Transverse colon (tissue), 4 donors: ENCODE measurements around the gene KLHL22. TPM values are rescaled to one million over a fixed set of nuclear protein-coding genes. Genes with fewer than 3 reads are reported as not detected.
A peak's percentile ranks its signal among the peaks of the same experiment; 100 is the strongest.

ENCODE experiments used
- DNase-seq: peaks from one replicate; pipeline ENCODE4 v3.0.0-alpha.2; 2019
- H3K27ac ChIP-seq, 4 donors: fragments of 200-600 bp; sonication (generic); 2 replicates each; pipeline ENCODE4 v1.5.1; 2016 to 2018; ENCODE audit warnings: inconsistent platforms in 4 of 4
- H3K27me3 ChIP-seq: fragments of 200-600 bp; sonication (generic); 2 replicates; pipeline ENCODE4 v1.5.1; 2017; ENCODE audit warnings: inconsistent platforms
- H3K36me3 ChIP-seq, 4 donors: fragments of 200-600 bp; sonication (generic); 2 replicates each; pipeline ENCODE4 v1.5.1; 2017 to 2019; ENCODE audit warnings: inconsistent platforms in 4 of 4
- H3K4me1 ChIP-seq, 4 donors: fragments of 200-600 bp; sonication (generic); 2 replicates each; pipeline ENCODE4 v1.5.1; 2017 to 2020; ENCODE audit warnings: inconsistent platforms in 4 of 4
- H3K4me3 ChIP-seq, 4 donors: fragments of 200-600 bp; sonication (generic); 1 replicate in 1 of 4; 2 replicates in 3 of 4; pipeline versions ENCODE4 v1.5.1 to v1.6.1; 2017 to 2019; ENCODE audit warnings: inconsistent platforms in 4 of 4
- H3K9me3 ChIP-seq, 2 donors: fragments of 200-600 bp; sonication (generic); 2 replicates each; pipeline ENCODE4 v1.5.1; 2017 to 2019; ENCODE audit warnings: inconsistent platforms in 2 of 2
- EP300 ChIP-seq: sonication (generic); formaldehyde crosslinking; IDR thresholded peaks from one replicate; pipeline ENCODE4 v1.6.1; 2017; ENCODE audit warnings: antibody characterized with exemption, low read depth
- POLR2A ChIP-seq: fragments of 450-650 bp; IDR thresholded peaks from one replicate; pipeline ENCODE4 v1.6.1; 2016; ENCODE audit warnings: antibody characterized with exemption, mild to moderate bottlenecking, moderate library complexity
- POLR2AphosphoS5 ChIP-seq, 3 donors: sonication (generic); formaldehyde crosslinking; IDR thresholded peaks; one replicate each; pipeline ENCODE4 v1.6.1; 2016; ENCODE audit warnings: antibody characterized with exemption in 3 of 3
- WGBS, 2 donors: methylation state at CpG; one replicate each; pipeline ENCODE4 v1.1.5; 2018; ENCODE audit warnings: low coverage in 1 of 2; 5-methylcytosine and 5-hydroxymethylcytosine counted together
- in situ Hi-C, 4 donors: fragments of 200-750 bp; cut with MboI; loops; one replicate each; pipeline versions ENCODE4 v1.15.0 to v1.15.1; 2017; ENCODE audit warnings: low sequenced_read_pairs in 3 of 4, low pct_ligation_motif_present in 1 of 4, low pct_unique_long_range_greater_than_20kb in 1 of 4
- intact Hi-C: fragments of 100-400 bp; cut with DNase I; formaldehyde crosslinking; loops from one replicate; pipeline ENCODE4 v1.15.1; 2023; ENCODE audit warnings: low total_unique reads
- total RNA-seq, 4 donors: library from RNA; depleted of rRNA; stranded (reverse); fragments of >200 nt; gene quantifications; one replicate each; pipeline ENCODE4 v1.1.0, GENCODE V29; 2016
- TF ChIP-seq, protein P1 (sequence below), 5 experiments: fragments of 200-600 bp in 3 of 5; fragments of 450-650 bp in 2 of 5; sonication (generic) in 3 of 5; IDR thresholded peaks; 1 replicate in 2 of 5; 2 replicates in 3 of 5; pipeline ENCODE4 v1.5.1; 2016 to 2017; ENCODE audit warnings: antibody characterized with exemption in 5 of 5, inconsistent platforms in 3 of 5, mild to moderate bottlenecking in 2 of 5, moderate library complexity in 1 of 5

Gene KLHL22
- total RNA-seq, 4 donors from 2014 or later = 12.7 to 75.9 (median 16.9) TPM

DNA sequence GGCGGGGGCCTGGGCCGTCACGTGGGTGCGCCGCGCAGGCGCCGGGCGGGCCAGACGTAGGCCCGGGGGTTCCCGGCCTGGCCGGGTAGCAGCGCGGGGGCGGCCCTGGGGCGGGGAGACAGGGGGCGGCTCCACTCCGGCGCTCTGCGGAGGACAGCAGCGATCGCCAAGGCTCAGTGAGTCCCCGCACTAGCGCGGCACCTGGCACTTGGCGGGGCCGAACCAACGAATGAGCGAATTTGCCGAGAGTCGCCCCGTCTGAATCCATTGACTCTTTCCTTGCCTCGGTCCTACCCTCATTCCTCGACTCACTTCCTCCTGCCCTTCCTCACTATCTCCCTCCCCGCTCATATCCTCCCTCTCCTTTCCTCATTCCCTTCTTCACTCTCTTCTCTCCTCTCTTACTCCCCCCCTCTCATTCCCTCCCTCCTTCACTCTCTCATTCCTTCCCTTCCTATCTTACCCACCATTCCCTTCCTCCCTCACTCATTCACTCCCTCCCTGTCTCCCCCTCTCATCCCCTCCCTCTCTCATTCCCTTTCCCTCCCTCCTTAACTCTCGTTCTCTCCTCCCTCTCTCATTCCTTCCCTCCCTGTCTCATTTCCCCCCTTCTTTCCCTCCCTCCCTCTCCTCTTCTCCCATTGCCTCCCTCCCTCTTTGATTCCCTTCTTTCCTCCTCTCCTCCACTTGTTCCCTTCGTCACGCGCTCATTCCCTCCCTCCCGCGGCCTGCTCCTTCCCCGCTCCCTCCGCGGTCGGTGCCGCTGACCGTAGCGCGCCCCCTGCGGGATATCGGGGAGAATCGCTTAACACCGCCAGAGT lies 476 bp upstream of the KLHL22 start:
- peak overlapping the region; percentile 96 to 98 (median 97) for H3K27ac ChIP-seq
- H3K4me3 ChIP-seq = peak overlapping the region; percentile 61 to 71 (median 67)
- 0 to 4% methylated on average over 10 to 43 of the region's 54 CpGs for WGBS, 2 donors
- no peaks in the 10 kb centered on the region for H3K9me3 ChIP-seq
- intact Hi-C loops = loop anchor here (2.0 kb wide), 1 partner anchor 77 kb away; no protein-coding TSS in a partner anchor
- in situ Hi-C loops = no loop called here
- TF ChIP-seq POLR2A (peak; percentile 87), POLR2AphosphoS5 (IDR thresholded peaks at IDR 0.05) (peak; percentile 76 to 90 (median 85)), EP300 (no peak)
- TF ChIP-seq, protein P1, sequence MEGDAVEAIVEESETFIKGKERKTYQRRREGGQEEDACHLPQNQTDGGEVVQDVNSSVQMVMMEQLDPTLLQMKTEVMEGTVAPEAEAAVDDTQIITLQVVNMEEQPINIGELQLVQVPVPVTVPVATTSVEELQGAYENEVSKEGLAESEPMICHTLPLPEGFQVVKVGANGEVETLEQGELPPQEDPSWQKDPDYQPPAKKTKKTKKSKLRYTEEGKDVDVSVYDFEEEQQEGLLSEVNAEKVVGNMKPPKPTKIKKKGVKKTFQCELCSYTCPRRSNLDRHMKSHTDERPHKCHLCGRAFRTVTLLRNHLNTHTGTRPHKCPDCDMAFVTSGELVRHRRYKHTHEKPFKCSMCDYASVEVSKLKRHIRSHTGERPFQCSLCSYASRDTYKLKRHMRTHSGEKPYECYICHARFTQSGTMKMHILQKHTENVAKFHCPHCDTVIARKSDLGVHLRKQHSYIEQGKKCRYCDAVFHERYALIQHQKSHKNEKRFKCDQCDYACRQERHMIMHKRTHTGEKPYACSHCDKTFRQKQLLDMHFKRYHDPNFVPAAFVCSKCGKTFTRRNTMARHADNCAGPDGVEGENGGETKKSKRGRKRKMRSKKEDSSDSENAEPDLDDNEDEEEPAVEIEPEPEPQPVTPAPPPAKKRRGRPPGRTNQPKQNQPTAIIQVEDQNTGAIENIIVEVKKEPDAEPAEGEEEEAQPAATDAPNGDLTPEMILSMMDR (IDR thresholded peaks at IDR 0.05) = peak; percentile 85 to 95 (median 88)
- H3K27me3 ChIP-seq = no peaks in the 10 kb centered on the region
- peaks cover 0 to under 1% (median 0%) of the 10 kb centered on the region in 4 donors for H3K36me3 ChIP-seq
- peak; percentile 94 for DNase-seq
- peaks cover 6 to 41% (median 24%) of the 10 kb centered on the region in 4 donors for H3K4me1 ChIP-seq

DNA sequence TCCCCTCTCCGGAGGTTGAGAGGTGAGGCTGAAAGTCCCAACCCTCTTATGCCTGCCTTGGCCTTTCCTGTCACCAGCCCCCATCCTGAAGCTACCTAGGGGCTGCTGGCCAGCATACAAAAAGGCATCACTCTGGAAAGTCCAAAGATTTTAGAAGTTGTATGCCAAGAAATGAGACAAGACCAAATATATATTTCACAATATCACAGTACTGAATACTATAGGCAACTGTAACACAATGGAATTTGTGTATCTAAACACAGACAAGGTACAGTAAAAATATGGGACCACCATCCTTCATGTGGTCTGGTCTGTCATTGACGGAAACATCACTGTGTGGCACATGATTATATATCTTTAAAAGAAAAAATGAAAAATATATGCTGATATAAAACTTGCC lies 4.2 kb downstream of the KLHL22 start:
- Histone ChIP-seq H3K36me3 (no peaks in the 10 kb centered on the region), H3K27ac (no peak overlapping the region), H3K9me3 (no peaks in the 10 kb centered on the region), H3K4me1 (peaks cover 6 to 18% (median 9%) of the 10 kb centered on the region in 4 donors), H3K27me3 (no peaks in the 10 kb centered on the region), H3K4me3 (no peak overlapping the region)
- in situ Hi-C loops = no loop called here
- WGBS, 2 donors = 98% methylated on average over 2 of the region's 2 CpGs; no CpG with 5 or more reads in 1 of the 2 donors
- TF ChIP-seq POLR2AphosphoS5 (IDR thresholded peaks at IDR 0.05) = no peak
- TF ChIP-seq, protein P1 (IDR thresholded peaks at IDR 0.05) = no peak
- no peak for TF ChIP-seq EP300
- DNase-seq = no peak
- intact Hi-C loops = no loop called here

DNA sequence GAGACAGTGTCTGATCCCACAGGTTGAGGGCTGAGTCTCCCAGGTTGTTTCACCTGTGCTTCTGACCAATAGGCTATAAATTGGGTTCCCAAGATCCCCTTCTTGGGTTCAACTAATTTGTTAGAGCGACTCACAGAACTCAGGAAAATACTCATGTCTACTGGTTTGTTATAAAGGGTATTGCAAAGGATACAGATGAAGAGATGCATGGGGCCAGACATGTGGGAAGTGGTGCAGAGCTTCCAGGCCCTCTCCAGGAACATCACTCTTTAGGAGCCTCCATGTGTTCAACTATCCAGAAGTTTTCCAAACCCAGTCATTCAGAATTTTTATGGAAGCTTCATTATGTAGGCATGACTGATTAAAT lies 4.7 kb downstream of the KLHL22 start:
- in situ Hi-C loops (no loop called here), intact Hi-C loops (no loop called here)
- no peak overlapping the region for H3K27ac ChIP-seq
- H3K36me3 ChIP-seq = no peaks in the 10 kb centered on the region
- peaks cover 6 to 18% (median 9%) of the 10 kb centered on the region in 4 donors for H3K4me1 ChIP-seq
- WGBS, 2 donors = 83 to 100% methylated on average over 1 of the region's 1 CpG
- TF ChIP-seq, protein P1 (IDR thresholded peaks at IDR 0.05) = no peak
- no peak for TF ChIP-seq POLR2A
- no peak for TF ChIP-seq EP300
- TF ChIP-seq POLR2AphosphoS5 (IDR thresholded peaks at IDR 0.05) = no peak
- DNase-seq = no peak
- no peaks in the 10 kb centered on the region for H3K27me3 ChIP-seq
- H3K9me3 ChIP-seq = no peaks in the 10 kb centered on the region
- no peak overlapping the region for H3K4me3 ChIP-seq

DNA sequence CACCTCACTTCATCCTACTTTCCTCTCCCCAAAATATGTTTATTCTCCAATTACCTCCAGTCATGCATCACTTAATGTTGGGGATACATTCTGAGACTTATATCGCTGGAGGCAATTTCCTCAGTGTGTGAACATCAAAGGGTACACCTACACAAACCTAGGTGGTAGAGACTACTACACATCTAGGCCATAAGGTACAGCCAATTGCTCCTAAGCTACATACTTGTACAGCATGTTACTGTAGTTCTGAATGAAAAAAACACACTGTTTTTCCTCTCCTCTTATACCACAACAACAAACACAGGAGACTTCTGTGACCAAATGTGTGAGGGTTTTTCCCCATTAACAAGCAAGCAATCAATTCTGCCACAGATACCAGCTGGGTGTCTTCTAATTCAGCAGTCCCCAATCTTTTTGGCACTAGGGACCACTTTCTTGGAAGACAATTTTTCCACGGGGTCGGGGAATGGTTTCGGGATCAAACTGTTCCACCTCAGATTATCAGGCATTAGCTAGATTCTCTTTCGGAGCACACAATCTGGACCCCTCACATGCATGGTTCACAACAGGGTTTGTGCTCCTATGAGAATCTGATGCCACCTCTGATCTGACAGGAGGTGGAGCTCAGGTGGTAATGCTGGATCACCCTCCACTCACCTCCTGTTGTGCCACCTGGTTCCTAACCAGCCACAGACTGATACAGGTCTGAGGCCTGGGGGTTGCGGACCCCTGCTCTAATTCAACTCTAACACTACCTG lies 5.2 kb downstream of the KLHL22 start:
- in situ Hi-C loops (no loop called here), intact Hi-C loops (no loop called here)
- no peak for TF ChIP-seq EP300
- TF ChIP-seq POLR2AphosphoS5 (IDR thresholded peaks at IDR 0.05) = no peak
- no peak for TF ChIP-seq POLR2A
- TF ChIP-seq, protein P1 (IDR thresholded peaks at IDR 0.05) = no peak
- no peak overlapping the region for H3K4me3 ChIP-seq
- no peaks in the 10 kb centered on the region for H3K27me3 ChIP-seq
- no peaks in the 10 kb centered on the region for H3K9me3 ChIP-seq
- H3K36me3 ChIP-seq = no peaks in the 10 kb centered on the region
- DNase-seq = no peak
- H3K4me1 ChIP-seq = peaks cover 6 to 18% (median 9%) of the 10 kb centered on the region in 4 donors
- no peak overlapping the region for H3K27ac ChIP-seq
- WGBS, 2 donors = 87 to 97% methylated on average over 3 to 6 of the region's 6 CpGs
